ENCODE results near the gene ZNF385C. TPM values are rescaled to one million over a fixed set of nuclear protein-coding genes. Genes with fewer than 3 reads are reported as not detected.

Gene ZNF385C
- total RNA-seq, 1 experiment from 2014 or later, result 4.0 TPM

- no peak overlapping the region for H3K27ac Mint-ChIP-seq (ENCODE audit: unreplicated experiment)
- intact Hi-C loops (cut with micrococcal nuclease; ENCODE audit: unreplicated experiment), result no loop called here
- CTCF ChIA-PET, result interaction anchor here (0.7 kb wide), 1 partner anchor 135 kb away, joined by 5 read pairs; no protein-coding TSS in a partner anchor
- peaks cover 9% of the 10 kb centered on the region for H3K4me1 Mint-ChIP-seq (ENCODE audit: low read depth, unreplicated experiment)
- no peaks in the 10 kb centered on the region for H3K9me3 Mint-ChIP-seq (ENCODE audit: low read depth, unreplicated experiment)
- TF ChIP-seq CTCF (IDR thresholded peaks at IDR 0.05; ENCODE audit: unreplicated experiment), result no peak
- no peaks in the 10 kb centered on the region for H3K36me3 Mint-ChIP-seq (ENCODE audit: insufficient read depth, unreplicated experiment)
- no peak overlapping the region for H3K4me3 Mint-ChIP-seq (ENCODE audit: low read depth, unreplicated experiment)
- no TSS peak for BruUV-seq (replicated peaks)
- DNase-seq, result no peak
- H3K27me3 Mint-ChIP-seq (ENCODE audit: unreplicated experiment), result peaks cover 88% of the 10 kb centered on the region
Measured at GRCh38 chr17:42075789-42076188, 22.5 kb downstream of the ZNF385C start.

- DNase-seq, result peak; percentile 72
- no peak overlapping the region for H3K27ac Mint-ChIP-seq (ENCODE audit: unreplicated experiment)
- TF ChIP-seq CTCF (IDR thresholded peaks at IDR 0.05; ENCODE audit: unreplicated experiment), result no peak
- H3K4me3 Mint-ChIP-seq (ENCODE audit: low read depth, unreplicated experiment), result peak overlapping the region; percentile 24
- H3K4me1 Mint-ChIP-seq (ENCODE audit: low read depth, unreplicated experiment), result peaks cover 9% of the 10 kb centered on the region
- H3K36me3 Mint-ChIP-seq (ENCODE audit: insufficient read depth, unreplicated experiment), result no peaks in the 10 kb centered on the region
- CTCF ChIA-PET, result interaction anchor here (0.5 to 1.3 kb wide), 6 partner anchors 31 to 1617 kb away, joined by 3 to 8 read pairs (median 3); partner anchors contain the start of gene NKIRAS2
- peaks cover 86% of the 10 kb centered on the region for H3K27me3 Mint-ChIP-seq (ENCODE audit: unreplicated experiment)
- intact Hi-C loops (cut with micrococcal nuclease; ENCODE audit: unreplicated experiment), result no loop called here
- no peaks in the 10 kb centered on the region for H3K9me3 Mint-ChIP-seq (ENCODE audit: low read depth, unreplicated experiment)
- no TSS peak for BruUV-seq (replicated peaks)
Measured at GRCh38 chr17:42072323-42073187, 25.7 kb downstream of the ZNF385C start.

GRCh38 chr17:42071810-42072209, 26.5 kb downstream of the ZNF385C start:
- intact Hi-C loops (cut with micrococcal nuclease; ENCODE audit: unreplicated experiment), result no loop called here
- no TSS peak for BruUV-seq (replicated peaks)
- CTCF ChIA-PET, result interaction anchor here (0.5 to 1.3 kb wide), 5 partner anchors 30 to 1616 kb away, joined by 3 to 8 read pairs (median 3); partner anchors contain the start of gene NKIRAS2
- no peak for DNase-seq
- peaks cover 79% of the 10 kb centered on the region for H3K27me3 Mint-ChIP-seq (ENCODE audit: unreplicated experiment)
- H3K9me3 Mint-ChIP-seq (ENCODE audit: low read depth, unreplicated experiment), result no peaks in the 10 kb centered on the region
- H3K36me3 Mint-ChIP-seq (ENCODE audit: insufficient read depth, unreplicated experiment), result no peaks in the 10 kb centered on the region
- no peak overlapping the region for H3K27ac Mint-ChIP-seq (ENCODE audit: unreplicated experiment)
- peak overlapping the region; percentile 24 for H3K4me3 Mint-ChIP-seq (ENCODE audit: low read depth, unreplicated experiment)
- peaks cover 9% of the 10 kb centered on the region for H3K4me1 Mint-ChIP-seq (ENCODE audit: low read depth, unreplicated experiment)
- no peak for TF ChIP-seq CTCF (IDR thresholded peaks at IDR 0.05; ENCODE audit: unreplicated experiment)

GRCh38 chr17:42068979-42069378, 29.3 kb downstream of the ZNF385C start:
- no peak for TF ChIP-seq CTCF (IDR thresholded peaks at IDR 0.05; ENCODE audit: unreplicated experiment)
- CTCF ChIA-PET, result interaction anchor here (1.2 kb wide), 1 partner anchor 44 kb away, joined by 3 read pairs; the partner anchor contains the start of gene DHX58
- BruUV-seq (replicated peaks), result no TSS peak
- peaks cover 67% of the 10 kb centered on the region for H3K27me3 Mint-ChIP-seq (ENCODE audit: unreplicated experiment)
- no peak for DNase-seq
- no peak overlapping the region for H3K27ac Mint-ChIP-seq (ENCODE audit: unreplicated experiment)
- peaks cover 9% of the 10 kb centered on the region for H3K4me1 Mint-ChIP-seq (ENCODE audit: low read depth, unreplicated experiment)
- intact Hi-C loops (cut with micrococcal nuclease; ENCODE audit: unreplicated experiment), result loop anchor here (5.0 kb wide), 1 partner anchor 48 kb away; no protein-coding TSS in a partner anchor
- H3K4me3 Mint-ChIP-seq (ENCODE audit: low read depth, unreplicated experiment), result no peak overlapping the region
- no peaks in the 10 kb centered on the region for H3K9me3 Mint-ChIP-seq (ENCODE audit: low read depth, unreplicated experiment)
- H3K36me3 Mint-ChIP-seq (ENCODE audit: insufficient read depth, unreplicated experiment), result no peaks in the 10 kb centered on the region
